HepG2 (cell line): ENCODE data around the gene GUCY1A1. TPM values are rescaled to one million over a fixed set of nuclear protein-coding genes. Genes with fewer than 3 reads are reported as not detected.

Experiments used
- ATAC-seq: fragments of 200-7000 bp; cut with Tn5 transposase; 3 replicates; pipeline ENCODE4 v1.9.1; 2020; ENCODE audit warnings: mild to moderate bottlenecking, moderate library complexity
- BruUV-seq: library from RNA; stranded (reverse); fragments of 400-500 nt; replicated peaks from 2 replicates; lab custom pipeline; 2021; lab: Mats Ljungman, UMichigan
- CTCF ChIA-PET: fragments of 300-600 bp; formaldehyde crosslinking; extraction: SDS; loops from one replicate; lab custom pipeline; 2021; ENCODE audit warnings: low total read pairs, inconsistent platforms, low intra/inter-chr PET ratio; lab: Yijun Ruan, JAX
- POLR2A ChIA-PET: fragments of 350-600 bp; sonication (Branson Sonifier 250); formaldehyde crosslinking; loops from one replicate; lab custom pipeline; 2020; ENCODE audit warnings: antibody characterized with exemption, inconsistent platforms; lab: Yijun Ruan, JAX
- DNase-seq: peaks from one replicate; pipeline ENCODE4 v3.0.0-alpha.2; 2015; ENCODE audit warnings: low spot score
- FAIRE-seq: peaks from 3 replicates; lab custom pipeline; 2011; peaks lifted over from hg19 to GRCh38; lab: Jason Lieb, UNC
- H2AFZ ChIP-seq: one replicate; pipeline ENCODE4 v1.6.1; 2011; ENCODE audit warnings: low read length, inconsistent platforms
- H3K27ac ChIP-seq: fragments of 300-600 bp; 3 replicates; pipeline ENCODE4 v1.8.0; 2011; ENCODE audit warnings: mixed run types, mild to moderate bottlenecking, mixed read lengths, low read length, inconsistent platforms; ENCODE audit not compliant: insufficient read depth; ENCODE audit errors: extremely low read length
- H3K27me3 ChIP-seq, 2 experiments: fragments of 200-600 bp in 1 of 2; 2 replicates in 1 of 2; 3 replicates in 1 of 2; pipeline versions ENCODE4 v1.6.0 to v1.8.0; 2011; ENCODE audit warnings: low read length in 2 of 2, mild to moderate bottlenecking in 2 of 2, moderate library complexity in 2 of 2, inconsistent platforms in 1 of 2; ENCODE audit not compliant: insufficient read depth in 2 of 2, control insufficient read depth in 1 of 2
- H3K36me3 ChIP-seq, 2 experiments: fragments of 200-600 bp in 1 of 2; replicated peaks in 1 of 2; 2 replicates in 1 of 2; 3 replicates in 1 of 2; pipeline versions ENCODE4 v1.5.1 to v1.8.0; 2011; ENCODE audit warnings: low read length in 2 of 2, inconsistent platforms in 1 of 2; ENCODE audit not compliant: insufficient read depth in 2 of 2, control insufficient read depth in 1 of 2
- H3K4me1 ChIP-seq: 2 replicates; pipeline ENCODE4 v1.5.1; 2012; ENCODE audit warnings: low read length, inconsistent platforms; ENCODE audit not compliant: insufficient read depth
- H3K4me2 ChIP-seq: 2 replicates; pipeline ENCODE4 v1.6.0; 2011; ENCODE audit warnings: low read depth, low read length, inconsistent platforms
- H3K4me3 ChIP-seq, 3 experiments: fragments of 200-600 bp in 1 of 3; sonication (generic), shearing (Covaris generic) in 1 of 3; replicated peaks in 1 of 3; 2 replicates each; pipeline ENCODE4 v1.5.1; 2011 to 2016; ENCODE audit warnings: low read length in 3 of 3, inconsistent platforms in 2 of 3, low read depth in 2 of 3, mild to moderate bottlenecking in 2 of 3, control low read depth in 1 of 3, mixed read lengths in 1 of 3; ENCODE audit not compliant: insufficient read depth in 1 of 3
- H3K79me2 ChIP-seq: one replicate; pipeline ENCODE4 v1.6.1; 2011; ENCODE audit warnings: low read length, inconsistent platforms; ENCODE audit not compliant: insufficient read depth
- H3K9ac ChIP-seq: 2 replicates; pipeline ENCODE4 v1.6.0; 2011; ENCODE audit warnings: mild to moderate bottlenecking, low read depth, low read length, inconsistent platforms; ENCODE audit not compliant: insufficient read depth
- H3K9me3 ChIP-seq: 2 replicates; pipeline ENCODE4 v1.5.1; 2012; ENCODE audit warnings: mild to moderate bottlenecking, low read length
- H4K20me1 ChIP-seq: 2 replicates; pipeline ENCODE4 v1.6.0; 2011; ENCODE audit warnings: inconsistent platforms, mild to moderate bottlenecking, low read length, moderate library complexity; ENCODE audit not compliant: insufficient read depth
- CREB1 ChIP-seq, 2 experiments: fragments of 450-650 bp in 1 of 2; IDR thresholded peaks; 2 replicates each; pipeline ENCODE4 v1.6.1; 2016 to 2017; ENCODE audit warnings: control low read depth in 1 of 2, mild to moderate bottlenecking in 1 of 2, missing compliant biosample characterization in 1 of 2, missing genetic modification characterization in 1 of 2
- EED ChIP-seq: sonication (generic); formaldehyde crosslinking; IDR thresholded peaks from 2 replicates; pipeline ENCODE4 v1.5.0; 2020; ENCODE audit warnings: mild to moderate bottlenecking, missing genetic modification reagents
- GATAD1 ChIP-seq: IDR thresholded peaks from 2 replicates; pipeline ENCODE4 v1.6.1; 2016; ENCODE audit warnings: missing genetic modification reagents, missing compliant biosample characterization
- MED13 ChIP-seq: sonication (generic); formaldehyde crosslinking; IDR thresholded peaks from 2 replicates; pipeline ENCODE4 v1.5.0; 2020; ENCODE audit warnings: missing genetic modification reagents
- NFKB2 ChIP-seq: sonication (generic); formaldehyde crosslinking; IDR thresholded peaks from 2 replicates; pipeline ENCODE4 v1.4.0; 2020; ENCODE audit warnings: missing genetic modification reagents, borderline replicate concordance
- POLR2G ChIP-seq: fragments of 200-400 bp; formaldehyde crosslinking; IDR thresholded peaks from 2 replicates; pipeline ENCODE4 v1.6.1; 2018; ENCODE audit warnings: mild to moderate bottlenecking, low read depth, low read length, moderate library complexity
- RARG ChIP-seq: sonication (generic); formaldehyde crosslinking; IDR thresholded peaks from 2 replicates; pipeline ENCODE4 v1.4.0; 2020; ENCODE audit warnings: low read depth, mild to moderate bottlenecking, missing genetic modification reagents
- SETDB1 ChIP-seq: sonication (generic); formaldehyde crosslinking; IDR thresholded peaks from 2 replicates; pipeline ENCODE4 v1.5.1; 2020; ENCODE audit warnings: missing genetic modification reagents, mild to moderate bottlenecking, borderline replicate concordance
- THAP8 ChIP-seq: sonication (generic); formaldehyde crosslinking; IDR thresholded peaks from 2 replicates; pipeline ENCODE4 v1.5.1; 2020; ENCODE audit warnings: missing genetic modification reagents, mild to moderate bottlenecking, borderline replicate concordance
- ZBTB14 ChIP-seq: sonication (generic); formaldehyde crosslinking; IDR thresholded peaks from 2 replicates; pipeline ENCODE4 v1.4.0; 2020; ENCODE audit warnings: missing genetic modification reagents
- ZNF207 ChIP-seq: fragments of 450-650 bp; IDR thresholded peaks from 2 replicates; pipeline ENCODE4 v1.6.1; 2016; ENCODE audit warnings: antibody characterized with exemption, borderline replicate concordance
- ZNF343 ChIP-seq: sonication (generic); formaldehyde crosslinking; IDR thresholded peaks from 2 replicates; pipeline ENCODE4 v1.4.0; 2020; ENCODE audit warnings: mild to moderate bottlenecking, missing genetic modification reagents
- ZNF468 ChIP-seq: sonication (generic); formaldehyde crosslinking; IDR thresholded peaks from 2 replicates; pipeline ENCODE4 v1.8.0; 2022; ENCODE audit warnings: mild to moderate bottlenecking, moderate library complexity, missing genetic modification reagents
- ZNF790 ChIP-seq: sonication (generic); formaldehyde crosslinking; IDR thresholded peaks from 2 replicates; pipeline ENCODE4 v1.8.0; 2022; ENCODE audit warnings: missing genetic modification reagents, mild to moderate bottlenecking, borderline replicate concordance
- ZNF83 ChIP-seq: sonication (generic); formaldehyde crosslinking; IDR thresholded peaks from 2 replicates; pipeline ENCODE4 v1.4.0; 2020; ENCODE audit warnings: missing genetic modification reagents, mild to moderate bottlenecking, borderline replicate concordance
- ZZZ3 ChIP-seq: sonication (generic); formaldehyde crosslinking; IDR thresholded peaks from 2 replicates; pipeline ENCODE4 v1.4.0; 2020; ENCODE audit warnings: missing genetic modification reagents, mild to moderate bottlenecking, borderline replicate concordance
- WGBS: methylation state at CpG from one replicate; pipeline ENCODE4 v1.1.6; 2017; ENCODE audit warnings: low lambda C conversion rate; 5-methylcytosine and 5-hydroxymethylcytosine counted together
- in situ Hi-C: cut with HindIII; loops from 2 replicates; pipeline ENCODE4 v1.10.0; 2017; ENCODE audit warnings: low pct_unique_long_range_greater_than_20kb; ENCODE audit not compliant: extremely low pct_ligation_motif_present
- intact Hi-C: fragments of 100-400 bp; cut with micrococcal nuclease; formaldehyde crosslinking; loops from one replicate; pipeline ENCODE4 v1.10.0; 2022; ENCODE audit not compliant: unreplicated experiment
- polyA plus RNA-seq, 8 experiments: library from polyadenylated mRNA; depleted of rRNA in 3 of 8; stranded (reverse) in 7 of 8; unstranded in 1 of 8; fragments of >200 nt; fragmentation: Illumina TruSeq in 4 of 8; extraction: Trizol in 4 of 8; gene quantifications; 2 replicates each; pipeline versions ENCODE4 v1.2.1 to v1.2.3, GENCODE V29; 2011 to 2016; ENCODE audit warnings: low read depth in 4 of 8, missing spikeins in 1 of 8, mixed read lengths in 1 of 8; ENCODE audit not compliant: insufficient read depth in 1 of 8
- total RNA-seq, 5 experiments: library from RNA; depleted of rRNA; stranded (reverse); fragments of >200 nt; fragmentation: Illumina TruSeq; extraction: Trizol; gene quantifications; 2 replicates each; pipeline ENCODE4 v1.2.3, GENCODE V29; 2016; ENCODE audit warnings: low read depth in 1 of 5
- TF ChIP-seq, protein P1 (sequence below): sonication (generic); formaldehyde crosslinking; IDR thresholded peaks from 2 replicates; pipeline ENCODE4 v1.9.0; 2021; ENCODE audit warnings: missing genetic modification reagents, mild to moderate bottlenecking, borderline replicate concordance
- TF ChIP-seq, protein P2 (sequence below): IDR thresholded peaks from 2 replicates; pipeline ENCODE4 v1.6.1; 2016; ENCODE audit warnings: low read depth

The GUCY1A1 gene
- total and polyA plus RNA-seq, 2 of the 13 experiments (the other 11 are each of a cell fraction or from before 2014, with no cell fraction given): not detected

- Histone ChIP-seq H3K36me3 (no peaks in the 10 kb centered on the region), H2AFZ (no peak overlapping the region), H3K9me3 (no peaks in the 10 kb centered on the region), H3K27ac (no peak overlapping the region), H3K27me3 (no peaks in the 10 kb centered on the region), H3K4me1 (no peaks in the 10 kb centered on the region), H3K4me2 (no peak overlapping the region), H3K4me3 (no peak overlapping the region), H4K20me1 (no peaks in the 10 kb centered on the region), H3K9ac (no peak overlapping the region), H3K79me2 (no peaks in the 10 kb centered on the region)
- intact Hi-C loops: no loop called here
- TF ChIP-seq ZNF468 (CRISPR knock-in tag): no peak
- no peak for TF ChIP-seq RARG (CRISPR knock-in tag)
- no peak for TF ChIP-seq ZZZ3 (CRISPR knock-in tag)
- no peak for TF ChIP-seq SETDB1
- TF ChIP-seq EED: no peak
- no peak for TF ChIP-seq ZNF790 (CRISPR knock-in tag)
- TF ChIP-seq MED13: no peak
- TF ChIP-seq CREB1 (IDR thresholded peaks at IDR 0.05): no peak
- TF ChIP-seq CREB1 (CRISPR knock-in tag; IDR thresholded peaks at IDR 0.05): no peak
- TF ChIP-seq GATAD1 (CRISPR knock-in tag): no peak
- TF ChIP-seq NFKB2 (CRISPR knock-in tag): no peak
- TF ChIP-seq, protein P1, sequence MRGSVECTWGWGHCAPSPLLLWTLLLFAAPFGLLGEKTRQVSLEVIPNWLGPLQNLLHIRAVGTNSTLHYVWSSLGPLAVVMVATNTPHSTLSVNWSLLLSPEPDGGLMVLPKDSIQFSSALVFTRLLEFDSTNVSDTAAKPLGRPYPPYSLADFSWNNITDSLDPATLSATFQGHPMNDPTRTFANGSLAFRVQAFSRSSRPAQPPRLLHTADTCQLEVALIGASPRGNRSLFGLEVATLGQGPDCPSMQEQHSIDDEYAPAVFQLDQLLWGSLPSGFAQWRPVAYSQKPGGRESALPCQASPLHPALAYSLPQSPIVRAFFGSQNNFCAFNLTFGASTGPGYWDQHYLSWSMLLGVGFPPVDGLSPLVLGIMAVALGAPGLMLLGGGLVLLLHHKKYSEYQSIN (CRISPR knock-in tag): no peak
- TF ChIP-seq ZBTB14: no peak
- TF ChIP-seq POLR2G: no peak
- TF ChIP-seq, protein P2, sequence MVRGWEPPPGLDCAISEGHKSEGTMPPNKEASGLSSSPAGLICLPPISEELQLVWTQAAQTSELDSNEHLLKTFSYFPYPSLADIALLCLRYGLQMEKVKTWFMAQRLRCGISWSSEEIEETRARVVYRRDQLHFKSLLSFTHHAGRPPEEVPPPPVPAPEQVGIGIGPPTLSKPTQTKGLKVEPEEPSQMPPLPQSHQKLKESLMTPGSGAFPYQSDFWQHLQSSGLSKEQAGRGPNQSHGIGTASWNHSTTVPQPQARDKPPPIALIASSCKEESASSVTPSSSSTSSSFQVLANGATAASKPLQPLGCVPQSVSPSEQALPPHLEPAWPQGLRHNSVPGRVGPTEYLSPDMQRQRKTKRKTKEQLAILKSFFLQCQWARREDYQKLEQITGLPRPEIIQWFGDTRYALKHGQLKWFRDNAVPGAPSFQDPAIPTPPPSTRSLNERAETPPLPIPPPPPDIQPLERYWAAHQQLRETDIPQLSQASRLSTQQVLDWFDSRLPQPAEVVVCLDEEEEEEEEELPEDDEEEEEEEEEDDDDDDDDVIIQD (CRISPR knock-in tag): no peak
- no peak for TF ChIP-seq ZNF343 (CRISPR knock-in tag)
- TF ChIP-seq ZNF83 (CRISPR knock-in tag): no peak
- no peak for TF ChIP-seq ZNF207
- TF ChIP-seq THAP8 (CRISPR knock-in tag): no peak
- FAIRE-seq (no peak), ATAC-seq (no peak), DNase-seq (no peak)
- POLR2A ChIA-PET: no interaction called here
- 47% methylated on average over 3 of the region's 3 CpGs for WGBS
- CTCF ChIA-PET: no interaction called here
- no TSS peak for BruUV-seq
- in situ Hi-C loops: no loop called here
Measured at GRCh38 chr4:155629183-155629825, 37.3 kb upstream of the GUCY1A1 start.
